RPMI7951 (cell line): ENCODE data around the gene ELAVL3. TPM values are rescaled to one million over a fixed set of nuclear protein-coding genes. Genes with fewer than 3 reads are reported as not detected.

ENCODE experiments used
- DNase-seq: peaks from one replicate; pipeline ENCODE4 v3.0.0-alpha.2; 2012; ENCODE audit warnings: low read depth
- total RNA-seq: library from RNA; depleted of rRNA; stranded (reverse); fragments of >200 nt; shearing (Covaris generic); gene quantifications from 2 replicates; pipeline ENCODE4 v1.2.3, GENCODE V29; 2014; rRNA removed

The ELAVL3 gene
- total RNA-seq, result not detected in 2 replicates

DNA sequence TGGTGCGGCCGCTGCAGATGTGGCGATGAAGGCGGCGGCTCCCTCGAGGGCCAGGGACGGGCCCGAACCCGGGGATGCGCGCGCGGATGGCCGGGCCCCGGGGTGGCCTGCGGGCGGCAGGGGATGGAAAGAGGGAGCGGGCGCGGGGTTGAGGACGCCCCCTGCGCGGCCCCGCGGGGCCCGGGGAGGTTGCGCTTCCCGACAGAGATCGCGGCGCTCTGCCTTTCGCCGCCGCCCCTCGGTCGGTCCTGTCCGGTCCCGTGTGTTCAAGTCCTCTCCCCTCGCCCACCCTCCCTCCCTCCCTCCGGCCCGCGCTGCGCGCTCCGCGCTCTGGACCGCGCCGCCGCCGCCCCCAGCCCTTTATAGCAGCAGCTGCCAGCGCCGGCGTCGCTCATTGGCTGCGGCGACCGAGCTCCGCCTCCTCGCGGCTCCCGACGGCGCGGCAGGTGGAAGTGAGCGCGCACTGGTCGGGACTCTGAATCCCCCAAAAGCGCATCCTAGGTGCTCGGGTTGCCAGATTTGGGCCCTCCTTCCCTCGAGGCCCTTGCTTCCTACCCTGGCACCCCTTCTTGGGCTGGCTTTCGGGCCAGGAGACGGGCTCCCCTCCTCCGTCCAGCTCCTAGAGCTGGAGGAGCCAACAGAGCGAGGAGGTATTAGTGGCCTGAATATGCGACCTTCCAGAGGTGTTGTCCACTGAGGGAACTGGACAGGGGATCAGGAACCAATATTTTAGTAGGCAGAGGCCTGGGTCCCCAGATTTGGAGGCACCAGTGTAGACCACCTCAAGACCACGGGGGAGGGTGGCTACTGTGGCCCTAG, at the start of gene ELAVL3:
Gene ELAVL3 (minus strand): TSS at position 332 of the 819 bp plus-strand sequence. CDS start 438 bp downstream, outside the sequence.
- no peak for DNase-seq

DNA sequence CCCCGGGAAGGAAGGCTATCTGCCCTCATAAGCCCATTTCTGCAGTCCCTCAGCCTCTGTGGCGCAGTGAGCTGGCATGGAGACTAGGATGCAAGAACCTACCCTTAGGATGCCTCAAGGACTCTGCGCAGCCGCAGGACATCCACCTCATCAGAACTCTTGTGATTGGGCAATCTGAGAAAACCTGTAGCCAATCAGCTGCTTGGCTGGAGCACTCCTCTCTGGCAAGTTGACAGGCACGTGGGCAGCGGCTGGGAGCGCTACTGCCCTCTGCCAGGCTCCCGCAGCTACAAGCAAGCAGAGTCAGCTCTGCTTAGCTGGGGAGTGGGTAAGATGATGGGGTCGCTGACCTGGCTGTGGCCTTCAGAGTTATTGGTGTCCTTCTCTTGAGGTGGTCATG, 49.6 kb upstream of the ELAVL3 start:
- peak; percentile 61 for DNase-seq

DNA sequence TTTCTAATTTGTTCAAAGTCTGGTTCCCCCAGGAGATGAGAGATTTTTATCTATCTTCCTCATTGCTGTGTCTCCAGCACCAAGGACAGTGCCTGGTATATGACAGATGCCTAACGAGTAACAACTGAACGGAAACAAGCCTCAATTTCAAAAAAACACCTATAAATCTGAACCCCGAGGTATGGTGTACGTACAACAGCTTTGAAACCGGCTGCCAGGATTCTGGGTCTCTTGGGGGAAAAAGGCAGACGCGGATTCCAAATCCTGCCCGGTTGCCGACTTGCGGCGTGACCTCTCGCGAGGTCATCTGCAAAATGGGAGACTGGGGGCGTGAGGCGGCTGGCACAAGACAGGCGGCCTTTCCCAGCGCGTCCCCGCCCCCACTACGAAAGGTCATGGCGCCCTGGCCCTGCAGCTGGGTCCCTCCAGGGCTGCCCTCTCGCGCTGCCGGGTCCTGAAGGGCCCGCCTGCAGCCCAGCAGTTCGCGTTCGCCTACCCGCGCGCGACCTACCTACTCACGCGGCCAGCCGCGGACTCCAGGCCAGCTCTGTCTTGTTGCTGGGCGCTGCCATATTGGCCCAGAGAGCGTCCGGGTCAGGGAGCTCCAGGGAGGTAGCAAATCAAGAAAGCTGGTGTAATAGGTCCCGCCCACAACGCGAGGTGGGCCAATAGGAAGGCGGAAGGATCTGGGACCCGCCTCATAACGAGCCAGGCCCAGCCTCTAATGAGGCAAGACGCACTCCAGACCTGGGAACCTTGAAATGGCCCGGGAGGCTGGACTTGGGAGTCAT, 47.9 kb upstream of the ELAVL3 start, which contains the start of gene ECSIT:
Gene ECSIT (minus strand): TSS at position 584 of the 791 bp plus-strand sequence. CDS start 9,964 bp downstream, outside the sequence.
- peak; percentile 99 for DNase-seq

DNA sequence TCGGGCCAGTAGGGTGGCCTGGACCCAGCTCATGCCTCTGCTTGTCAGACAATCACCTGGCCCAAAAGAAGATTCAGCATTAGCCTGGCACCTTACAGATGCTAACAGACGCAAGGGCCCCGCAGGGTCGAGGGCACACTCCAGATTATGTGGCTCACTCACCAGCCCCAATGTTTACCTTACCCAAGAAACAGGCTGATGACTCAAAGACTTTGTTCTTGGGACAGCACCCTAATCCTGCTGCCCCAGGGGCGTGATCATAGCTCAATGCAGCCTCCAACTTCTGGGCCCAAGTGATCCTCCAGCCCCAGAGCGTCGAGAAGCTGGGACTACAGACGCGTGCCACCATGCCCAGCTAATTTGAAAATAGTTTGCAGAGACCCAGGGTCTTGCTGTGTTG, 38.3 kb upstream of the ELAVL3 start:
- no peak for DNase-seq

DNA sequence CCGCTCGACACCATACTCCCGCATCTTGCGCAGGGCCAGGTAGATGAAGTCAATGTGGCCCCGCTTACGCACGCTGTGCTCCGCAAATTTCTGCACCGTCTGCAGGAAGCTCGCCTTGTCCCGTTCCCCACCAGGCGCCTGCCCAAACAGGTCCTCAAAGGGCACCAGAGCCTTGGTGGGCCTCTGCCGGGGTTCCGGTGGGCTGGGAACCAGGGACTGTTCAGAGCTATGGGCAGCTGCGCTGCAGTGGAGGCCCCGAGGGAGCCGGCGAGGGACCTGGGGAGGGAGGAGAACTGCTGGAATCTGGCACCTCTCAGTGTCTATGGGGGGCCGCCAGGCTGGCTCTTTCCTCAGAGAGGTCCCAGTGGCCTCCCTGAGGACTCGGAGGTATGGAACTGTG, 33.1 kb upstream of the ELAVL3 start:
- no peak for DNase-seq

DNA sequence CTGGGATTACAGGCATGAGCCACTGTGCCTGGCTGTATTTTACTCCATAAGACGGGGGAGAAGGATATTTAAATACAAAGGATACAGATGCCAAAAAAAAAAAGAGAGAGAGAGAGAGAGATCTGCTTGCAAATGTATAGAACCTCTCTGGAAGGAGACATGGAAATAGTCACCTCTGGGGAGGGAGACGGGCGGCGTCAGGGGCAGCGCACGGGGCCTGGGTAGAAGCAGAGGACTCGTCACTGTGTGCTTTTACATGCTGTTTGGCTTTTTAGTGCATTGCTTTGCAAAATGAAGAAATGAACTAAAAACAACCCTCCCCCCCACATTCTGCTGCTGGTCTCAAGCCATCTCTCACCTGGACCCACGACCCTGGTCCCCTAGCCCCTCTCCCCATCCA, 29.6 kb upstream of the ELAVL3 start:
- no peak for DNase-seq

DNA sequence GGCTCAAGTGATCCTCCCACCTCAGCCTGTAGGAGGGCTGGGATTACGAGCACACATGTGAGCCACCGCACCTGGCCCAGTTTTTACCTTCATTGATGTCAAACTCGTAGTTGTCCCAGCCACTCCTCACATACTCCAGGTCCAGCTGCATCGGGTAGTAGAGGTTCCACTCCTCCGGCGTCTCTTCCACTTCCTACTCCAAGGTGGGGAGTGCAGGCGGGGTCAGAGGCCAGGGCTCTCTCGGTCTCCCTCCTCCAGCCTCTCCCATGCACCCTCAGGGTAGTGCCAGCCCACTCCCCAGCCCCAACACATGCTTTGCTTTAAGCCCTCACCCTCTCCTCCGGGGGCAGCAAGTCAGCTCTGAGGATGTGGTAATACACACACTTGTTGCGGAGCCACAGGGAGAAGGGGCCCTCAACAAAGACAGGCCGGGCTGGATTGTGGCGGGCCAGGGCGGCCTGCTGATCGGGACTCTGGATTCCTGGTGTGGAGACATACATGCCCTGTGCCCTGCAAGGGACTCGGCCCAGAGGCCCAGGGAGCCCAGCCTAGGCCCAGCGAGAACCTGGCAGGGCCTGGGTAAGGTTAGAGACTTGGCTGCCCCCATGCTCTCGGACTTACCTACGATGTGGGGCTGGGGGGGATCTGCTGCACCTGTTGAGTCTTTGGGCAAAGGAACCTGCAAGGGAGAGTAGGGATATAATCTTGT, 26.7 kb upstream of the ELAVL3 start:
- no peak for DNase-seq

DNA sequence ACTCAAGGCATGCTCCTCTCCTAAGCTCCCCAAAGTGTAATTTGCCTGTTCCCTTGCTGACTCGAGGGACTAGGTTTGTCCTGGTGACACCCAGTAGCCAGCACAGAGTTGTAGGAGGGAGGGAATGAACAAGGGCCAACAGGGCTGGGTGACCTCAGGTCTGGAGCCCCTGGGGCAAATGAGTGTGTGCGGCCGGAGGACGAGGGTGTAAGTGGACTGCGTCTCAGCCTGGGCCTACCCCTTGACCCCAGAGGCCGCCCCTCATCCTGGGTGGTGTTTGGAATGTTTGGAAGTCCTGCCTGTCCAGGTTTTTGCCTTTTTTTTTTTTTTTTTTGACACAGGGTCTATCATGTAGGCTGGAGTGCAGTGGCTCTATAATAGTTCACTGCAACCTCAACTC, 26.1 kb upstream of the ELAVL3 start:
- DNase-seq, result no peak

DNA sequence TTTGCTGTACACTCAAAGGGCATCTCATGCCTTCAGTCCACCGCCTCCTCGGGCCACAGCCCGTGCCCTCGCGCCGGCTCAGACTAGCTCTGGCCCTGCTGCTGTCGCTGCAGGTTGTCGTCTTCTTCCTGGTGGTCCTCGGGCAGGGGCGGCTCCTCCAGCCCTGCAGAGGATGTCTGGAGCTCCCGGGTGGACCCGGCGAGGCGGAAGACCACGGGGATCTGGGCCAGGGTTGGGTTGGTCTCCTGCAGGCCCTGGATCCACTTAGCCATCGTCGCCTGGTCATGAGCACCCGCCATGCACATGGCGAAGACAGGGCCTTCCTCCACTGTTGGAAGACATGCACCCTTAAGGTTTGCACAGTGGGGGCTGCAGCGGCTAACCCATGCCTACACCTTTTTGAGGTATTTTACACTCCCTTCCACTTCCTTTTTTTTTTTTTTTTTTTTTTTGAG, 25.3 kb upstream of the ELAVL3 start:
- DNase-seq, result no peak

DNA sequence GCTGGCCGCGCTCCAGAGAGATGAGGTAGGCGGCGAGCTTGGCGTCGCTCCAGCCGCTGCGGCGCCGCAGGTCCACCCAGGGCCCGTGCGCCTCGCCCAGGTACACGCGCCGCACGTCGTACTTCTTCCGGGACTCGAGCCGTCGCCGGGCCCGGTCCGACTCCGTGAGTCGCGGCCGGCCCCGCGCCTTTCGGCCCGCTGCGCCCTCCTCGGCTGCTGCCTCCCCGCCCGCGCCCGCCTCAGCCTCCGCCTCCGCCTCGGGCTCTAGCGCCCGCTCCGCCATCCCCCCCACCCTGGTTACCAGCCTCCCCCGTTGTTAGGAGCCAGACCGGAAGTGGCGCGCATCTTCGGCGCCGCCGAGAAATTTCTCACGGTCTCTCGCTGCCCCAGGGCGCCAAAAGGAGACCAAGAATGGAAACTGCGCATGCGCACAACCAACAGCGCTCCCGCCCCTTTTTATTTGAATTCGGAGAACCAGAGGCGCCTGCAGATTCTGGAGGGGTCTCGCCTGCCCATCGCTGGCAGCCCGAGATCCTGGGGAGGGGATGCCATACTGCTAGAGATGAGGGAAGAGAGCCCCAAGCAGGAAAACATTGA, 24.8 kb upstream of the ELAVL3 start, which contains the start of gene ZNF653:
Gene ZNF653 (minus strand): TSS at position 336 of the 597 bp plus-strand sequence. CDS start 53 bp downstream, at position 283.
- DNase-seq, result peak; percentile 94

DNA sequence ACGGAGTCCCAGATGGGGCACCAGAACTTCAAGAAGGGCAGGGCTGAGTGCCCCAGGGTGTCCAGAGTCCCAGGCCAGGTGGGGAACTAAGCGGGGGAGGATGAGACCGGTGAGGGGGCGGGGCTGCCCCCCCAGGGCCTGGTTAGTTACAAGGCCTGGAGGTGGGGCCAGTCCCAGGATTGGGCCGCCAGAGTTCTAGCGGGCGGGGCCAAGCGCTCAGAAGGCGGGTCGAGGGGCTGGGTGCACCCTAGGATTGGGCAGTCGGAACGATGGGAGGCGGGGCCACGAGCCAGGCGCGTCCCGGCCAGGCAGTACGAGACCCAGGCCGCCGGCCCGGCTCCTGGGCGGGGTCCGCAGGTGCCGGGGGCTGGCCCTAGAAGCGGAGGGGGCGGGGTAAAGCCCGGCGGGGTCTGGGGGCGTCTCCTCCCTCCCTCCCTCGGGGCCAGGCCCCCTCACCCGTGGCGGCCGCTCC, 24.2 kb upstream of the ELAVL3 start:
- peak; percentile 93 for DNase-seq

DNA sequence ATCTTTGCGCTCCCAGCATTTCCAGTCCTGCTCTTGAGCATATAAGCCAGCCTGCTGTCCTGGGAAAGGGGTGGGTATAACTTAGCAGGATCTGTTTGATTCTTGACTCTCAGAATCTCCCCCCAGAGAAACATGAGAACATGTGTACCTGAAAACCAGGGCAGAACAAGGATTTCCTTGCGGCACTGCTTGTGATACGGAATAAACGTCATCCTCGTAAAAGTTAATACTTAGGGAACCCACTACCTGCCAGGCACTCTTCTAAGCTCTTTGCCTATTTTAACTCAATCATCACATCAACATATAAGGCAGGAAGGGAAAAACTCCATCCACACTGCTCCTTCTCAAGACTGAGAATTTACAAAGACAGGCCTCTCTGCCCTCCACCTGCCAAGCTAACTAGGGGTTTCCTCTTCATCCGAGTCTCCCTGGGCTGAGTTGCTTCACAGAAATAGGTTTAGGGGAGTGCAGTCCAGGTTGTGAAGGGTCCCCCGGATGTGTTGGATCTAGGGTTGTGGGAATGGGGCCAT, 23.7 kb upstream of the ELAVL3 start:
- DNase-seq, result no peak

DNA sequence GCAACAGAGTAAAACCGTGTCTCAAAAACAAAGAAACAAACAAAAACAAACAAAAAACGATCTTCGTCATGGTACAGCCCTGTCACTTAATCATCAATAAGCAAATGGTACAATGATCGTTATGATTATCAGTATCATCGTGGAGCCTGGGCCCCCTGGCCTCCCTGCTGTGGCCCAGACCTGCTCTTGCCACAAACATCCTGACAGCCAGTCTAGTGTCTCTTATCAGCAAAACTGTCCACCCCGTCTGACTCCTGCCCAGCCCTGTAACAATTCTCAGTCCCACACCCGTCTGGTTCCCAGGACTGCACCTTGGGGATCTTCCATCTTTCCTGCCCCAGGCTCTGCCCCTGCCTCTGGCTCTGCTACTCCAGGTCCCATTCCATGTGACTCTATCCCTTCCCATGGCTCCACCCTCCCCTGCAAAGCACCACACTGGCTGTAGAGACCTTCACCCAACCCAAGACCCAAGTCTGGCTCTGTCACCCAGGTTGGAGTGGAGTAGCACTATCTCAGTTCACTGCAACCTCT, 19.1 kb upstream of the ELAVL3 start:
- DNase-seq, result no peak

DNA sequence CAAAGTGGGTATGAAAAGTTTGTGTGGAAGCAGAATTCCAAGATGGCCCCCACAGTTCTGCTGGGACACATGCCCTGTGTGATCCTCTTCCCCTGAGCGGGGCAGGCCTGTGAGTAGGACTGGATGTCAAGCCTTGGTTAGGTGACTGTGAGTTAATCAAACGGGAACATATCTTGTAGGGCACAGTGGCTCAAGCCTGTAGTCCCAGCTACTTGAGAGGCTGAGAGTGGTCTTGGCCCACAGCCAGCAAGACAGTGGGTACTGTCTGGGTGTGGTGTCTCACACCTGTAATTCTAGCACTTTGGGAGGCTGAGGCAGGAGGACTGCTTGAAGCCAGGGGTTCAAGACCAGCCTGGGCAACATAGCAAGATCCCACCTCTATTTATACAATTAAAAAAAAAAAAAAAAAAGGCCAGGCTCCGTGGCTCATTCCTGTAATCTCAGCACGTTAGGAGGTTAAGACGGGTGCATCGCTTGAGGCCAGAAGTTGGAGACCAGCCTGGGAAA, 18.4 kb upstream of the ELAVL3 start:
- no peak for DNase-seq

DNA sequence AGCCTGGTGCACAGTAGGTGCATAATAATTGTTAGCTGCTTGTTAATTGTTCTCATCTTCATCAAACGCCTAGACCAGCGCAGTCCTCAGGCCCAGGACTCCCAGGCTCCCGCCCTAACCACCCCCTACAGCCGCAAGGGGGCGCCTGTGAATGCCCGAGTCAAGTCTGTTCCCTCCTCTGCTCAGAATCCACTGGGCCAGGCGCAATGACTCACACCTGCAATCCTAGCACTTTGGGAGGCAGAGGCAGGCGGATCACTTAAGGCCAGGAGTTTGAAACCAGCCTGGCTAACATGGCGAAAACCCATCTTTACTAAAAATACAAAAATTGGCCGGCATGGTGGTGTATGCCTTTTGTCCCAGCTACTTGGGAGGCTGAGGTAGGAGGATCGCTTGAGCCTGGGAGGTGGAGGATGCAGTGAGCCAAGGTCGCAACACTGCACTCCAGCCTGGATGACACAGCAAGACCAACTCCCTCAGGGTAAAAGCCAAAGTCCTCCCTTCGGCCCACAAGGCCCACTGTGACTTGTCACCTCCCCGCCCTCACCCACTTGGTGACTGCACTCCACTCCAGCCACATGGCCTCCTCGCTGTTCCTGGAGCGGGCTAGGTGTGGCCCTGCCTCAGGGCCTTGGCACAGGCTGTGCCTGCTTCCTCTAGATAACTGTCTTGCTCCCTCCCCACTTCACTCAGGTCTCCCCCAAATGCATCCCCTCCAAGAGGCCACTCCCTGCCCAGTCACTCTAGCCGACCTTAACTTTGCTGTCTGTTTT, 15.7 kb upstream of the ELAVL3 start:
- peak; percentile 69 for DNase-seq

DNA sequence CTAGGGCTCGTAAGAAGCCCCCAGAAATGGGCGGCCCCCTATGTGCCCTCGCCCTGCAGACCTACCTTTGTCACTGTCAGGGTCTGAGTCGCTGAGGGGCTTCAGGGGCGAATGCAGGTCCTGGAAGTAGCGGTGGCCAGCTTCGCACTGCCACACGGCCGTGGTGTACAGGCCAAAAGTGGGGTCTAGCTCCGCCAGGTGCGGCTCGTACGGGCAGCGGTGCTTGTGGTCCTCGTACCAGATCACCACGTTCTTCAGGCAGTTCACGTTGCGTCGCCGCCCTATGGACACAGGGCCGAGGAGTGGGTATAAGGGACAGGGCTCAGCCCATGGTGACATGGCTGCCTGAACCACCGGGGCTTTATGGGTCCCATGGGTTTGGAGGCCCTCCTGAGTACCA, 15.0 kb upstream of the ELAVL3 start:
- no peak for DNase-seq

DNA sequence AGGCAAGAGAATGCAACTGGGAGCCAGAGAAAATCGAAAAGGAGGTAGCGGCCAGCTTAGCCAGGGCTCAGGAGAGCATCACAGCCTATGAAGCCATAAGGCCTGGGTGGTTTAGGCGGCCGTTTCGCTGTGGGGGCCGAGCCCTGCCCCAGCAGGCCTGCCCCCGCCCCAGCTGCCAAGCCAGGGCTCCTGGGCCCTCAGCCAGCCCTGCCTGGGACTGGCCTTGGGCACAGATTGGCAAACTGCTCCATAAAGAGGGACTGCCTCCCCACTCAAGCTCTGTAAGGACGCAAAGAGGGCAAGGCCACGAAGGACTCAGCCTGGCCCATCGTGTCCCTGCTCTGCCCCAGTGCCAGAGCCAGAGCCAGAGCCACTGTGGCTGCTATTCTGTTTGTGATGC, 14.6 kb upstream of the ELAVL3 start:
- no peak for DNase-seq

DNA sequence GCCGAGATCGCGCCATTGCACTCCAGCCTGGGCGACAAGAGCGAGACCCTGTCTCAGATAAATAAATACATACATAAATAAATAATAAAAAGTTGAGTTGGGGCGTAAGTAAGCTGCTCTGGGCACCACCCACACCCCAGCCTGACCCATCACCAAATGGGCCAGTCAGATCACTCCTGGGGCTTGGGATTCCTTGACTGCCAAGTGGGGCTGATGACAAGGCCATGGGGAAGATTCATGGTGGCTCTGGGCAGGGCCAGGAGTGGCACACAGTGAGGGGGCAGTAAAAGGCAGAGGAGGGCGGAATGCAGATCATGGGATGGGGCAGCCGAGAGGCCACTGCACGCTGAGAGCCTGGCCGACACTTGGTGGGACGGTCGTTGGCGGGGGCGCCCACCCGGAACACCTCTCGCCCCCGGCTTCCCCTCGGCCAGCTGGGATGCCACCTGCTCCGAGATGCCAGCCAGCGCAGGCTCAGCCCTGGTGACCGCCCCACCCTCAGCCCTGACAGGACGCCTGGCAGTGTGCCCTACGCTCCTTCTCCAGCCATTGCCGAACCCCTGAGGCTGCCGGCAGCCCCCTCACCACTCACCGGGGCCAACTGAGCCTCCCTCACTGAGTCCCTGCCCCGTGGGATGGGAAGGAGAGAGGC, 13.9 kb upstream of the ELAVL3 start:
- DNase-seq, result no peak

DNA sequence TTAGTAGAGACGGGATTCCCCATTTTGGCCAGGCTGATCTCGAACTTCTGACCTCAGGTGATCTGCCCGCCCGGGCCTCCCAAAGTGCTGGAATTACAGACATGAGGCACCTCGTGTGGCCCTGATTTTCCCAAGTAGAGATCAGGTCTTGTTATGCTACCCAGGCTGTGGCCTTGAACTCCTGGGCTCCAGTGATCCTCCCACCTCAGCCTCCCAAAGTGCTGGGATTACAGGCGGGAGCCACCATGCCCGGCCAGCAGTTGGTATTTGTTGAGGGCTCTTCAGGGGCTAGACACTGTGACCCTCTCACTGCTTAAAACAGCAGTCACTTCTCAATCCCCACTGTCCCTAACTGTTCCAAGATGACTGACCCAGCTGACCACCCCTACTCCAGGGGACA, 8.5 kb upstream of the ELAVL3 start:
- no peak for DNase-seq
